OCI-LY7 (cell line): Measurements from ENCODE around the gene TCTA.
"Not testable (repeated sequence)": the region's sequence is repeated elsewhere in the genome, so short reads cannot be mapped to it uniquely, and the experiment has no call there.

Experiments
- CTCF ChIP-seq: fragments of 200-600 bp; sonication (generic); conservative IDR thresholded peaks from 2 replicates; pipeline ENCODE4 v1.5.1; 2014; ENCODE audit warnings: mild to moderate bottlenecking, antibody characterized with exemption, low read length, moderate library complexity, mixed read lengths
- EZH2phosphoT487 ChIP-seq: fragments of 200-600 bp; sonication (generic); IDR thresholded peaks from 2 replicates; pipeline ENCODE4 v1.6.1; 2018; ENCODE audit warnings: low read depth, borderline replicate concordance, mild to moderate bottlenecking, mixed run types, antibody characterized with exemption, low read length, moderate library complexity, mixed read lengths

- not testable (repeated sequence) for TF ChIP-seq CTCF, EZH2phosphoT487
Observed at GRCh38 chr3:49391310-49391709, 20.9 kb upstream of the TCTA start.
